ENCODE results near the gene CHAF1B.

GRCh38 chr21:36436829-36437744, 51.9 kb downstream of the CHAF1B start:
- TF ChIP-seq CTCF (IDR thresholded peaks at IDR 0.05; ENCODE audit: low read depth, low read length, poor library complexity, severe bottlenecking) (no peak), EZH2phosphoT487 (IDR thresholded peaks at IDR 0.05; ENCODE audit: borderline replicate concordance, low read length) (no peak)

Measured in DOHH2 (cell line).